ENCODE measurements around the gene PRAMEF33. TPM values are rescaled to one million over a fixed set of nuclear protein-coding genes. Genes with fewer than 3 reads are reported as not detected.
"Not testable (repeated sequence)": the region's sequence is repeated elsewhere in the genome, so short reads cannot be mapped to it uniquely, and the experiment has no call there.

Gene PRAMEF33, protein sequence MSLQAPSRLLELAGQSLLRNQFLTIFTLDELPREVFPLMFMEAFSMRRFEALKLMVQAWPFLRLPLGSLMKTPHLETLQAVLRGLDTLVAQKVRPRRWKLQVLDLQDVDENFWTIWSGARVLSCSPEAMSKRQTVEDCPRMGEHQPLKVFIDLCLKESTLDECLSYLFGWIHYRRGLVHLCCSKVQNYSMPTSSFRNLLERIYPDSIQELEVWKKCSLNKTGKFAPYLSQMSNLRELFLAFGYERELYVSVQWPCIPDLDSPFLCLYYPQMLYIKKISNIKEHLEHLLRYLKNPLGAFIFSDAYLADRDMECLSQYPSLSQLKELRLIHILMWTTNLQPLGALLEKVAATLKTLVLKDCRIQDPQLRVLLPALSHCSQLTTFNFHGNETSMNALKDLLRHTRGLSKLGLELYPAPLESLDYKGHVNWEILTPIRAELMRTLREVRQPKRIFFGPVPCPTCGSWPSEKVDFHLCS
- total RNA-seq = not detected

GRCh38 chr1:13303239-13303638, at the start of gene PRAMEF33:
TSS of gene PRAMEF33 (plus strand) at chr1:13303539. CDS start at chr1:13305955, 2,416 bp downstream.
- DNase-seq (ENCODE audit: low spot score) = not testable (repeated sequence)

DNA sequence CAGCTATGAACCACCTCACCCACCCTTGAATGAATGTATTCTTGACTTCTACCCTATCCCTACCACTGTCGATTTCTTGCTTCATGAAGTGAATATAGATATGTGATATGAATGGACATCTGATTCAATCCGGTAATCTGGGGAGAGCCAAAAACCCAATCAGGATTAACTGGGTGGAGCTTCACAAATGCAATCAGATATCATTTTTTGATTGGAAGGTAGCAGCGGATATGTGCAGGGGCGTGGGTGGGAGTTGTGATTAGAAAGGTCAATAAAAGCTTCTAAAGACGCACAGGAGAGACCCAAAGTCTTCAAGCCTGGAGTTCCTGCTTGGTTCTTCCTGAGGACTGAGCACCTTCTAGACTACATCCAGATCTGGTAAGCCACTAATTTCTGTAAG, 49.4 kb upstream of the PRAMEF33 start, which contains the start of gene PRAMEF5:
TSS of gene PRAMEF5 (plus strand) at position 301 of the 400 bp plus-strand sequence. CDS start 5,071 bp downstream, outside the sequence.
- DNase-seq (ENCODE audit: low spot score) = not testable (repeated sequence)

GRCh38 chr1:13265124-13265523, 38.2 kb upstream of the PRAMEF33 start:
- DNase-seq (ENCODE audit: low spot score) = not testable (repeated sequence)

- not testable (repeated sequence) for DNase-seq (ENCODE audit: low spot score)
Measured at GRCh38 chr1:13277016-13277415, 26.3 kb upstream of the PRAMEF33 start.

DNA sequence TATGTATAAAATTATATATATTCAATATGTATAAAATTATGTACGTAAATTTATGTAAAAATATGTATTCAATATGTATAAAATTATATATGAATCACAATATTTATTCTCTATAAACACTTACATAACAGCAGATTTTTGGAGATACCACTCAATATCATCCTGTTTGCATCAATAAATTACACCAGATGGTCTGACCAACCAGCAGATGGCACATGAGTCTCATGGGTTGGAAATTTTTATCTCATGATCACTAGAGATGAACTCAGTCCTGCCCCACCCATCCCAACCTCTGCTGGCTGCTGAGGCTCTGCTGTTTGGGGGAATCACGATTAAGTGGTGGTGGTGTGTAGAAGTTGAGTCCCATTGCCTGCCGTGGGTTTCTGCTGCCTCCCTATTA, 23.7 kb upstream of the PRAMEF33 start:
- not testable (repeated sequence) for DNase-seq (ENCODE audit: low spot score)

- not testable (repeated sequence) for DNase-seq (ENCODE audit: low spot score)
Measured at GRCh38 chr1:13285037-13285436, 18.3 kb upstream of the PRAMEF33 start, which contains the start of gene PRAMEF8. TSS of gene PRAMEF8 (minus strand) at chr1:13285137. CDS start at chr1:13284091, 1,046 bp downstream.

- DNase-seq (ENCODE audit: low spot score) = not testable (repeated sequence)
Measured at GRCh38 chr1:13289030-13289429, 14.3 kb upstream of the PRAMEF33 start.

DNA sequence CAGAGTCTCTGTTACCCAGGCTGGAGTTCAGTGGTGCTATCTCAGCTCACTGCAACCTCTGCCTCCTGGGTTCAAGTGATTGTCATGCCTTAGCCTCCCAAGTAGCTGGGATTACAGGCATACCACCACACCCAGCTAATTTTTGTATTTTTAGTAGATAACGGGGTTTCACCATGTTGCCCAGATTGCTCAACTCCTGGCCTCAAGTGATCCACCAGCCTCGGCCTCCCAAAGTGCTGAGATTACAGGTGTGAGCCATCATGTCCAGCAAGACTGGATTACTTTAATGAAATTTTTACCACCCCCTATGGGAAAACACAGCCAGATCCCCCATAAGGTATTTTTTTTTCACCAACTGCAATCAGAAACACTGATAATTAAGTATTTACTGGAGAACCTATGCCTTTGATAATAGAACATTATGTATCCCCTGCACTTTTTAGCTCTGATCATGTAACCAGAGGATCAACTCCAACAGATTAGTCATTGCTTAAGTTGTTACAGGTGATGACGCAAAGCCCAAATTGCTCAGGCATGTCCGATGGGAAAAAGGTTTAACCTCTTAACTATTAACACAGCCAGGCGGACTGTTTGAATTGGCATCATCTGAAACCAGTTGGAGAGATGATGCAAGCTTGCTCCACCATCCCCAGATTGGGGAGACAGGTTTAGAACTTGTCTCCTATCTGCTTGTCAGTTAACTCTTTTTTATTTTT, 6.0 kb upstream of the PRAMEF33 start:
- DNase-seq (ENCODE audit: low spot score) = not testable (repeated sequence)

GRCh38 chr1:13298699-13299098, 4.6 kb upstream of the PRAMEF33 start:
- DNase-seq (ENCODE audit: low spot score) = not testable (repeated sequence)

GRCh38 chr1:13302197-13302596, 1.1 kb upstream of the PRAMEF33 start:
- not testable (repeated sequence) for DNase-seq (ENCODE audit: low spot score)

- DNase-seq (ENCODE audit: low spot score) = not testable (repeated sequence)
Measured at GRCh38 chr1:13315281-13315680, 11.9 kb downstream of the PRAMEF33 start, which contains the start of gene PRAMEF15. TSS of gene PRAMEF15 (plus strand) at chr1:13315581. CDS start at chr1:13318408, 2,827 bp downstream.

GRCh38 chr1:13342496-13342895, 39.2 kb downstream of the PRAMEF33 start:
- not testable (repeated sequence) for DNase-seq (ENCODE audit: low spot score)

GRCh38 chr1:13347034-13347433, 43.7 kb downstream of the PRAMEF33 start, which contains the start of gene PRAMEF14:
TSS of gene PRAMEF14 (minus strand) at chr1:13347134. CDS start at chr1:13345314, 1,820 bp downstream.
- DNase-seq (ENCODE audit: low spot score) = not testable (repeated sequence)

GRCh38 chr1:13353476-13353875, 50.1 kb downstream of the PRAMEF33 start:
- DNase-seq (ENCODE audit: low spot score) = not testable (repeated sequence)

- DNase-seq (ENCODE audit: low spot score) = not testable (repeated sequence)
Measured at GRCh38 chr1:13354475-13354874, 51.1 kb downstream of the PRAMEF33 start.

GRCh38 chr1:13356774-13357173, 53.4 kb downstream of the PRAMEF33 start:
- not testable (repeated sequence) for DNase-seq (ENCODE audit: low spot score)

Other genes starting within 250 kb of the PRAMEF33 start
- gene PRAMEF27, start 247.0 kb upstream of the PRAMEF33 start, total RNA-seq = not detected
- not detected for gene HNRNPCL3, start 242.8 kb upstream of the PRAMEF33 start, total RNA-seq
- gene PRAMEF25, start 232.8 kb upstream of the PRAMEF33 start, total RNA-seq = not detected
- gene HNRNPCL2, start 186.7 kb upstream of the PRAMEF33 start, total RNA-seq = not detected
- not detected for gene PRAMEF26, start 147.5 kb upstream of the PRAMEF33 start, total RNA-seq
- not detected for gene HNRNPCL4, start 137.9 kb upstream of the PRAMEF33 start, total RNA-seq
- gene PRAMEF9, start 131.7 kb upstream of the PRAMEF33 start, total RNA-seq = not detected
- gene PRAMEF13, start 102.1 kb upstream of the PRAMEF33 start, total RNA-seq = not detected
- gene PRAMEF18, start 77.4 kb upstream of the PRAMEF33 start, total RNA-seq = not detected
- gene PRAMEF5, start 49.3 kb upstream of the PRAMEF33 start, total RNA-seq = not detected
- gene PRAMEF8, start 18.4 kb upstream of the PRAMEF33 start, total RNA-seq = not detected
- not detected for gene PRAMEF15, start 12.0 kb downstream of the PRAMEF33 start, total RNA-seq
- gene PRAMEF14, start 43.6 kb downstream of the PRAMEF33 start, total RNA-seq = not detected
- gene PRAMEF19, start 68.4 kb downstream of the PRAMEF33 start, total RNA-seq = not detected
- gene PRAMEF17, start 86.1 kb downstream of the PRAMEF33 start, total RNA-seq = not detected
- gene PRAMEF20, start 106.9 kb downstream of the PRAMEF33 start, total RNA-seq = not detected
- gene LRRC38, start 210.5 kb downstream of the PRAMEF33 start, total RNA-seq = not detected